Hematopoietic multipotent progenitor cell treated with erythropoietin and hydrocortisone succinate and interleukin-3 and kit ligand, for 17 days (in vitro differentiated cells): ENCODE results near the gene ACTRT2.

Experiments used
- DNase-seq: peaks from one replicate; pipeline ENCODE4 v3.0.0-alpha.2; 2015; ENCODE audit warnings: low spot score

Gene ACTRT2

GRCh38 chr1:2983706-2984398, 37.4 kb upstream of the ACTRT2 start:
- no peak for DNase-seq

DNA sequence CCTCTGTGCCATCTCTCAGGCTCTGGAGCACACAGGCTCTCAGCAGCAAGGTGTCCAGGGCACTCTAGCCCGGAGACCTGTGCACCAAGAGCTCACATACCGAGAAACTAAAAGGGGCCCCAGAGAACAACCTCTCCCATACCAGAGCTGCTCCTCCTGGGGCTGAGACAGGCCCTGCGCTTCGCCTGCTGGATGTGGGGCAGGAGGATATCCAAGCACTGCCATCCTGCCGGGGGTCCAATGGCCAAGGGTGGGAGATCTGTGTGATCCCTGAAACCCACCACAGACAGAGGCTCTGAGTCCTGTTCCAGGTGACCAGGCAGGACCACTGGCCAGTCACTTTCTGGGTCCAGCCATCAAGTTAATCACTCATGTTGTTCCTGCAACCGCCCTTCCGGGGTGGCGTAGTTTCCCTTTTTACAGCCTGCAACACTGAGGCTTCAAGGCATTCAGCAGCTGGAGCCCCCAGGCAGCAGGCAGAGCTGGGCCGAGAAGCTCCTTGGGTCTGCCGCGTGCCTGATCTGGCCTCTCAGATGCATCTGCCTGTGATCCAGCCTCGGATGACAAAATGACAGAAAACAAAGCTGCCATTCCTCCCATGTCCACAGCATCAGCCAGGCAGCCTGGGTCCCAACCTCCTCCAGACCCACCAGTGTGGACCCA, 36.7 kb upstream of the ACTRT2 start:
- DNase-seq = no peak

DNA sequence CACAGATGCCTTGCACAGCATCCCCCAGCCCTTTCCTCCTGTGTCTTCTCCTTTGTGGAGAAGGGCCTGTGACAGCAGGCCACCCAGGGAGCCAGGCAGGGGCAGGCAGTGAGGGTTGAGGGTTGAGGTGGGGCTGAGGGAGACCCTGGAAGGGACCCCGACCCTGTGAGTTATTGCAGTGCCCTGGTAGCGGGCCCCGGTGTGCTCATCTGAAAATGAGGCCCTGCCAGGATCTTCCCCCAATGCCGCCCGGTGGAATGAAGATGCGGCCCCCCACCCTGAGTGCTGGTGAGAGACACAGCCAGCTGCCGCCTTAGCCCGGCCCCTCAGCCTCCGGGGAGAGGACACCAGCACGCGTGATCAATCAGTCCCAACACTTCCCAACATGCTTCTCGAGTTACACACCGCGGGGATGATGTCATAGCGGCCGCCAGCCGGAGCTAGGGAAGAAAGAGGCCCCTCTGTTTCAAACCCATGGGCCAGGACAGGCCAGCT, 36.2 kb upstream of the ACTRT2 start:
- DNase-seq = no peak

GRCh38 chr1:2985694-2986548, 35.3 kb upstream of the ACTRT2 start:
- DNase-seq = no peak

GRCh38 chr1:2986549-2987305, 34.5 kb upstream of the ACTRT2 start:
- no peak for DNase-seq

- no peak for DNase-seq
Measured at GRCh38 chr1:2987773-2988172, 33.5 kb upstream of the ACTRT2 start.

DNA sequence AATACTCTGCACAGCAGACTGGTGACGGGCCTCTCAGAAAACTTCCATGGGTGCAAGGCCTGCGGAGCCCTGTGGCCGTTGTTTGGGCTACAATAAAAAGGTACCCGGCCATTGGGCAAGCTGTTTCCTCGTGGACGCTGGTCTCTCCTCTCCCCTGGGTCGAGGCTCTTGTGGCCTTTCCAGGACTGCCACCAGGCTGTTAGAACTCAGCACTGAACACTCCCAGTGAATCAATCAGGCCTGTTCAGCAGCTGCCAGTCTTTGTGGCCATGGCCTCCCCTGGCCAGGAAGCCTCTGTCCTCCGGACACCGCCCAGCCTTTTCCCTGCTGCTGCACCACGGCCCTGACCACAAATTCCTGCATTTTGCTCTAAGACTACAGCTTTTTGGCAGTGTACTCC, 33.0 kb upstream of the ACTRT2 start:
- DNase-seq = no peak

- DNase-seq = no peak
Measured at GRCh38 chr1:2989185-2989584, 32.1 kb upstream of the ACTRT2 start.

DNA sequence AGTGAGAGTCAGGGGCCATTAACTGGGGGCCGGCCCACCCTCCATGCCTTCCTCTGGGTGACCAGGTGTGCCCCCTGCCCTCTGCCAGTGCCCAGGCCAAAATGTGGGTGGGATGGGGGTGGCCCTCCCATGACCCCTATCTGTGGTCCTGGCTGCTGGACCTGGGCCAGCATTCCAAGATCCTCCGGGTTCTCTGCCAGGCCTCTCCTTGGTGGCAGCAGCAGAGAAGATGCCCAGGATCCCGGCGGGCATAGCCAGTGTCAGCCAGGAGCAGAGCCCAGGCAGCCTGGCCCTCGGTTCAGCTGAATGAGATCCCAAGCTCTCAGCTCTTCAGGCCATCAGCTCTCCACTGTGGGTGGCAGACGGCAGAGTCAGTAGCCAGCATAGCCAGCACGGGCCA, 31.3 kb upstream of the ACTRT2 start:
- no peak for DNase-seq

- no peak for DNase-seq
Measured at GRCh38 chr1:2990376-2991115, 30.7 kb upstream of the ACTRT2 start.

GRCh38 chr1:2991753-2992495, 29.3 kb upstream of the ACTRT2 start:
- no peak for DNase-seq

- no peak for DNase-seq
Measured at GRCh38 chr1:2998503-2999100, 22.7 kb upstream of the ACTRT2 start.

DNA sequence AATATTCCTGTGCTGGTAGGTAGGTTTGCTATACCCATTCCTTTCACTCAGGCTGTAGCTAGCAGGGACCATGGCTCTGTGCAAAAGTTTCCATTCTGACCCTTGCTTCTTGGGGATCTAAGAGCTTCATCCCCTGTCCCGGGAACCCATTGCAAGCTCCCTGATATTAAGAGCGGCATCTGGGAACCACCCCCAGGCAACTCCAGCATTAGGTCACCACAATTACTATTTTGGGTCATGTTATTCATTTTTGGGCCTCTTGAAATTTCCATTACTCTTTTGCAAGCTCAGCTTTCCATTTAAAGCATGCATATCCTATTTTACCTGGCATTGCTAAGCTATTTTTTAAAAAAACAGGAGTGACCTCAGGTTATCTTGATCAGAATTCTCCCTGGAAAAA, 22.1 kb upstream of the ACTRT2 start:
- no peak for DNase-seq

DNA sequence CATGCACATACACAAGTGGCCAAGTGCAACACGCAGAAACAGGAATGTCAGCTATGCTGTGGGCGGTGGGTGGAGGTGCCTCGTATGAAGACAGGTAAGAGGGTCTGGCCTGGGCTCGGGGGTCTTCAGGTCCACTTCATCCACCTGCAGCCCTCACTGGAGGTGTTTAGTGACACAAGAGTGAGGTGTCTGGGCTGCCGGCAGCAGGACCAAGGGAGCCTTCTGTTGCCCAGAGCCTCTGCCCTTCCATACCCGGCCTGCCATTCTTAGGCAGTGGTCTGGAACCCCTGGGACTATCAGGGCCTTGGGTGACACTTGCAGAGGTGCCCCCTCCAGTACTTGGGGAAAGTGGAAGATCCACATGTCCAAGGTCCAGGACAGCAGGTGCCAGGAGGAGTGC, 21.7 kb upstream of the ACTRT2 start:
- no peak for DNase-seq

DNA sequence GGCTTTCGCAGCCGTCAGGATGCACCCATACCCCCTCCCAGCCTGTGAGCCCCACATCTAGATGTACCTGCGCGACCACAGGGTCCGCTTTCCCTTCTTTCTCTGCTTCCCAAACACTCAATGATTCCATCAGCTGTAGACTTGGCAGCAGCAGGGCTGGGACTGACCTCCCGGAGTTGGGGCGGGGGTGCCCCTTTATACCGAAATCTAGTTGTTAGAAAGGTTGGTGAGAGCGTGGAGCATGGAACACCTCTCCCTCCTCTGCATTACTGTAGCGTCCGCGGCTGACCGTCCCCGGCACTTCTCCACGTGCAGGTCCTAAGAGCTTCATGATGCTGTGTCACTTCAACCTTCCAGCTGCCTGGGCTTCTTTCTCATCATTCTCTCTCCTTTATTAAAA, 21.1 kb upstream of the ACTRT2 start:
- no peak for DNase-seq

- no peak for DNase-seq
Measured at GRCh38 chr1:3000671-3001470, 20.4 kb upstream of the ACTRT2 start.

GRCh38 chr1:3001471-3002348, 19.6 kb upstream of the ACTRT2 start:
- no peak for DNase-seq

DNA sequence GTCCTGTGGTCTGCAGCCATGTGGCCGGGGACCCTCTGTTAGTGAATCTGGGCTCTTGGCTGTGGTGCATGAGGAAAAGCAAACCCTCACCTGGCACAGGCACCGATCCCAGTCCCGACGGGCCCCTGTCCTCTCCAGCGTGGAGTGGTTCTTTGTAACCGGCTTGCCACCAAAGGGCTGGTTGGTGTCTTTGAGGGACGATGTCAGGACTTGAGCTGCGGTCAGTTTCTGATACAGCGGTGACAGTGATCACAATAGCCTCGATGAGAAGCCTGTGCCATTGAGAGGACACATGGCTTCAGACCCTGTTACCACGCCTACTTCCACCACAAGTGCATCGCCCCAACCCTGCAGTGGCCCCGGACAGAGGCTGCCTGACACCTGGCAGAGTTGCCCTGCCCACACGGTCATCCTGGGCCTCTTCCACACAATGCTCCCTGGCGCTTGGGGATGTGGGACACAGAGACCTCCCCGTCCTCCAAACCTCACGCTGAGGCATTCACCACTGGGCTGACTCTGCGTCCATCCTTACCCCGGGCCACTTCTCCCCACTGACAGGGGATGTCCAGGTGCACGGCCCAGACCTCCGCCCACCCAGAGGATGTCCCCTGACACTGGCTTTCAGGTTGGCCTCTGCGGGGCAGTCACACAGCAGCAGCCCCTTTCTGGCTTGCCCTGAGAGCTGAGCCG, 18.8 kb upstream of the ACTRT2 start:
- DNase-seq = no peak
